HG03460 (cell line): Measurements from ENCODE around the gene RBKS.

ENCODE experiments used
- ATAC-seq: cut with Tn5 transposase; IDR thresholded peaks from one replicate; pipeline ENCODE4 v1.9.1; 2021; ENCODE audit not compliant: unreplicated experiment

The RBKS gene

GRCh38 chr2:27736890-27737204, 153.3 kb downstream of the RBKS start:
- ATAC-seq, result no peak

GRCh38 chr2:27736031-27736889, 153.9 kb downstream of the RBKS start:
- ATAC-seq, result no peak

GRCh38 chr2:27735263-27735904, 154.8 kb downstream of the RBKS start:
- ATAC-seq, result no peak

- ATAC-seq, result no peak
These were observed 155.9 kb downstream of the RBKS start for GRCh38 chr2:27734305-27734704.
